GM18861 (cell line): ENCODE measurements around the gene CLDN24.

Experiments
- ATAC-seq: cut with Tn5 transposase; IDR thresholded peaks from one replicate; pipeline ENCODE4 v1.9.1; 2021; ENCODE audit not compliant: unreplicated experiment

The CLDN24 gene

DNA sequence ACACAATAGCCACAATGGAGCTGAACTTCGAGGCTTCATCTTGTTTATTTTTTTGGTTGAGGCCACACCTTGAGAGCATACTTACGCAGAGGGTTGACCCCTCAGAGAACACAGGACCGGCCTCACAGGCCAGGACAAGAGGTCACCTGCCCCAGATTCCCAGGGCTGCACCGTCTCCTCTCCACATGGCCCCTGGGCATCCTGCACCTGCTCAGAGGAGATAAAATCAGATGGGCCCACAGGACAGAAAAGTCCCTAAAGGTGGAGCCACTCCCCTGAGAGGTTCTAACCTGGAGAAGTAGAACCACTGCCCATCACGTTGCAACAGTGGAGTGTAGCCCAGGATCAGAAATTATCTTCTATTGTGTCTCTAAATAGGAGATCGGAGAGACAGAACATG lies 1.1 kb upstream of the CLDN24 start:
- ATAC-seq = no peak

DNA sequence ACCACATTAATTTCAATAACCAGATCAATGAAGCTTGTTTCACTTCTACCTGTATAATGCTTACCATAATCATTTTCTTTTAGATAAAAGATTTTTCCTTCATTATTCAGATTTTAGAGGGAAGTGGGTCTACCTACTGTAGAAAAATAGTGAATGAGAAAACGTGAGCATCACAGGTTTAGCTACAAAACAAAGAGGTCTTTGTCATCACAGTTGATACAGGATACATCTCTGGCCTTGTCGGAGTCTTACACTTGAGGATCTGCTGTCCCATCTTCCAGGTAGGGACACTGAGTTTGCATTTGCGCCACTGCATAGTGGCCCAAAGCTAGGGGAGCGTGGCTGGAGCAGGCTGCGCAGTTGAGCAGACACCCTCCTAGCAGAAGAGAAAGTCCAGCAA lies 710 bp downstream of the CLDN24 start:
- no peak for ATAC-seq

DNA sequence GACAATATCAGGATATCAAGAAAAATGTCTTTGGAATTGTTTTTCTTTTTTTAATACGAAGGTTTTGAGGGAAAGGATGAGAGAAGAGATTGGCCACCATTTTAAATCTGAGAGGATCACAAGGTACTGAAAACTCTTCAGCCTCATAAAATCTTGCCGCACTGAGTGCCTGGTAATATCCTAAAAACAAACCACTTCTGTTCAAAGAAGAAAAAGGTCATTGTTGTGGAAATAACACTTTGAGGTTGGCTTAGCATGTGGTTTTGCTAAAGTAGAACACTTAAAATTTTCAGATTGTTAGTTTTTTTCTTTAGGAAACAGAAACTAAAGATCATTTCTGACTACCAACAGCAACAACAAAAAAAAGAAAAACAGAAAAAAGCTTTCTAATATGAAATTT lies 1.1 kb downstream of the CLDN24 start:
- peak; percentile 66 for ATAC-seq

DNA sequence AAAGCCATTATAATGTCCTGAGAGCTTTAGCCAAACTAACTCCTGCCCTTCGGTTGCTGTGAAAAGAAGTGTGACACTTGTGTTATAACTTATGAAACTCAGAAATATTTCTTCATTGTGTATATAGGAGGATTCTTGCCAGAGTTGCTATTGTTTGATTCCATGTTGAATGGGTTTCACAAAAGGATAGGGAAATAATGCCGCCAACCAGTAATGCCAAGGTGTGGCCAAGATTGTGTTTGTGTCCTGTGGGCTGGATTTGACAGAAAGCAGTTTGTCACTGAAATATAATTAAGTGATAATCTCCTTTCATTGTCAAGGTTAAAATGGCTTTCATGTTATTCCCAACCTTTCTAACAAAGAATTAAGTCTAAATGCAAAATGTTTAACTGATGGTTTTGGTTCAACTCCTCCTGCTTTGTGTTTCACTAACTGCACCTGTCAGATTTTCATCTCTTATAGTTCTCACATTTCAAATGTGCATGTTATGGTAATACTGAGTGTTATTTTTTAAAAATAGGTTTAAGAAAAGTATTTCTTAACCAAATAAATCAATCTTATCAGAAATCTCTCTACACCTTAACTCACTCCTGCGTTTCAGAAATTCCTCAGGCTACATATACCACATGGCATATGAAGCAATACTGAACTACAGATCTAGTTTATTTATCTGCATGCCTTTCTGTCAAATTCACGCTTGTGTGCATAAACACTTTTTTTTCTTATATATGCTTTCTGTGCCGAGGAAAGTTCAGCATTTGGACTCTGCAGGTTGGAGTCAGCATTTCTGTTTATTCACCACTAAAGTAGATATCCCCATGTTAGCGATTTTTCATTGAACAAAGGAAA lies 1.8 kb downstream of the CLDN24 start, which contains the start of gene CLDN22:
TSS of gene CLDN22 (minus strand) at position 66 of the 849 bp plus-strand sequence. CDS start at position 8, 58 bp downstream.
- no peak for ATAC-seq

DNA sequence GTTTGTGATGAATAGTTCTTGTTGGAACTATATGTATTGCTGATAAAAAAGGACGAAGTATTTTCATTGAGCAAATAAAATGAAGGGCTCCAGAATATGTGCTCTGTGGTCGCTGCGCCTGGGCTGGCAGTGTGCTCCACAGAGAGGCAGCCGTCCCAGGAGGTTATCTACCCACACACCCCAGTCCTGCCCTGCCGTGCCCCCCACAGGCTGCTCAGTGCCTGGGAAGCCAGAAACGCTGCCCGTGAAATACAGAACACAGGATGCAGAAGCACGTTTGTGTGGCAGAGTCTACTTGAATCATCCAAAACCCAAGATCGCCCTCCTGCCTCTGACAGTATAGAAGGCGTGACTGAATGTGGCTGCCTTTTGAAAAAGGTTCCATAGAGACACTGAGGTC lies 3.6 kb downstream of the CLDN24 start:
- no peak for ATAC-seq

DNA sequence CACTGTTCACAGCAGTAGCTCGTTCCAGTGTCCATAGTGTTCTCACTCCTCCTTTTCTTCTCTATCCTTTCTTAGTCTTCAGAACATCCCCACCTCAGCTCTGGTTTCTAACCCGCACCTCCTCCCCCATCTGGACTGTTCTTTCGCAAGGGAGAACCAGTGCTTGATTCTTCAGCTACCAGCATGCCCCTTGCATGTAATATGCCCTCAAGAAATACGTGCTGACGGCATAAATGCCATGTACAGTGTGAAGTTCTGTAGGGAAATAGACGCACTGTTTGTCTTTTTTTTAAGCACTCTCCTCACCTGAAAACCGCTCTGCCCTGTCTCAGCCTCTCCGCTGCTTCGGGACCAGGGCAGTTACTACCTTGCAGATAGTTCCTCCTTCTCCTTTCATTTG lies 7.4 kb downstream of the CLDN24 start:
- no peak for ATAC-seq

DNA sequence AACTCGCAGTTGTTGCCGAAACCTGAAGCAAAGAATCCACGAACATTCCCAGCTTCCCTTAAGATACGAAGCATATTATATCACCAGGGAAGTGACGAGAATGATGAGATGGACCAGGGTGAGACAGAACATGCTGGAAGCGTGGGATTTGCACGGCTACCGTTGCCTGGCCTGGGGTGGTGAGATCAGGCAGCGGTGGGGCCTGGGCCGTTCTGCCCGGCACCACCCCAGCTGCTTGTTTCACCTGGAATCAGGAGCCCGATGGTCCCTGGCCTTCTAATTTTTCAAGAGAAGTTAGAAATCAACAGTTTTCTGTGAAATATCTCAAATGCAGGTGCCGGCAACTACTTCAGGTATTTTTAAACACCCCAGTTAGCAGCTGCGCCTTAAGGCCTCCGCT lies 7.9 kb downstream of the CLDN24 start:
- no peak for ATAC-seq

DNA sequence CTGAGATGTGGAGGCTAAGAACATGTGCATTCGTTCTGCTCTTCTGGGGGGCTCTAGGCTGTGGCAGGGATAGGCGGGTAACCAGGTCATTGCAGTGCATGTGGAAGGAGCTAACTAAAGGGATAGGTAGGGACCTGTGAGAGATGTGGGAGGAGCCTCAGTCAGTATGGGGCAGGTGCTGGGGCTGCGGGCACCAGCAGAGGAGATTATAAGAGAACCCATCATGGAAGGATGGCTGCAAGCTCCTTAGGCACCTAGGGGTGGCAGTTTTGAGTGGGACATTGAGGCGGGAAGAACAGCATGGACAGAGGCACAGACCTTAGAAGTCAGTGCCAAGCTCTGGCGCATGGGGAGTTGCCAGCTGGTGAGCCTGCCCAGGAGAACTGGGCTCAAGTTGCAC lies 9.4 kb downstream of the CLDN24 start:
- ATAC-seq = no peak

DNA sequence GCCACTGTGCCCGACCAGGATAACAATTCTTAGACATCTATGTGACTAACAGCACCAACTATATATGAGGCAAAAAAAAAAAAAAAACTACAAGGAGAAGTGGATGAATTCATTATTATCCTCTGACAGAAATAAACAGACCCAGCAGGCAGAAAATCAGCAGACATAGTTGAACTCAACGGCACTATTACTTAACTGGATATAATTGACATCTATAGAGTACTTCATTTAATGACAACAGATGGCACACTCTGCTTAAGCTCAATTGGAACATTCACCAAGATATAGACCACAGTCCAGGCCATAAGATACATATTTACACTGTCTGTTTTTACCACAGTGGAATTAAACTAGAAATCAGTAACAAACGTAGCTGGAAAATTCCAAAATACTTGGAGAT lies 15.4 kb downstream of the CLDN24 start:
- ATAC-seq = no peak

DNA sequence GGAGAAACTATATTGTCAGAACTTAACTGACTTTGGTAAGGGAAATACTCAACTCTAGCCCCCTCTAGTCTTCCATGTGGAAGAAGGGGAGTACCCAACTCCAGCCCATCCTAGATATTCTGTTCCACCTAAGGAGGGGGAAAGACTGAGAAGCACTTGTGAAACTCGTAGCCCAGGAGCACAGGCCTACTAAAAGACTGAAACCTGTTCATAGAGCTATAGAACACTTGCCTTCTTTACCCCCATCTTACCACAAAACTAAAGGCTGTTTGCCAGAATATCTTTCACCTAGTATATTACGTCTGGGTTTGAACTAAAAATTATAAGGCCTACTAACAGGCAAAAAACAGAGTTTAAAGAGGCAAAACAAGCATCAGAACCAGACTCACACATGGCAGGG lies 17.7 kb downstream of the CLDN24 start:
- ATAC-seq = peak; percentile 8

DNA sequence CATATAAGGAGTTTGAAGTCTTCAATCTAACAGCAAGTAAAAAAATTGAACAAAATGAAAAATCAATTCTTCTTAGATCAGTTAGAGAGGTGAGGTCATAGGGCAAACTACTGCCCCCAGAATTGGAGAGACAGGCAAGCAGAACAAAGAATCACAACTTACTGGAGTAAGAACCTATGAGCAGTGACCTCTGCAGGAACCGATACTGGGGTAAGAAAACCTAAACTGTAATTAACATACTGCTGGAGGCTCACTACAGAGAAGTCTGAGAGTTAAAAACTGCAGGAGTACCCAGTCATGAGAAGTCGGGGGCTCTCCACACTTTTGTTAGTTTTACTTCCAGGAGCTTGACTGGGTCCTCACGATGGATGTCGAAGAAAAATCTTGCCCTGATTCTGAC lies 18.2 kb downstream of the CLDN24 start:
- peak; percentile 59 for ATAC-seq

DNA sequence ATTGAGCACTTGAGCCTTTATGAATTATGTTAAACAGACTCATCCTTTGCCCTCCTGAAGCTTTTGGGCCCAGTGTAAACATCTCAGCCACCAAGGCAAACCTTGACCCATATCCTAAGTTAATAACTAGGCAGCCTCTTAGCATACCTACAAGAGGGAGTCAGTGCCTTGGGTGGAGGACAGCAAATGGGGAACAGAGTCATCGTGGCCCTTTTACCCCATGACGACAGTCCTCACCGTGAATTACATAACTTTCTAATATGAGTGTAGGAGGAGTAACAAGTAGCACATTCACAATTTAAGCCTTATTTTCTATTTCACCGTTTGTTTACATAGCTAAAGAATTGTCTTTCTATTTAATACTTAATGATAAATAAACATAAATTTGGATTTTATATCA lies 18.9 kb downstream of the CLDN24 start:
- no peak for ATAC-seq

DNA sequence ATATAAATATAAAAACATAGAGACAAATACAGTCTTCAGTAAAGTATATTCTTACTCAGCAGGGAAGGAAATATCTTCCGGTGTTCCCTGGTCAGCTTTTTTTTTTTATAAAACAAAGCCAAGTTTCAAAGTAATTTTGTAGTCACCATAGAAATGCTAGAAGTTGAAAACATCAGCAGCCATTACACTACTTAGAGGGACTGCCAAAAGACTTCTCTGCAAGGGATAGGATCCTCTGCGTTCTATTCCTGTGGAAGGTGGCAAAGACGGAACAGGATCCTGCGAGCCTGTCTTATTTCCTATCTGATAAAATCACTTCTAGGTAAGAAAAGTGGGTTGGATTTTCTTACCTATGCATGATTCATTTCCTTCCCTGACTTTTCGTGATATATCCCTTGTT lies 21.6 kb downstream of the CLDN24 start:
- ATAC-seq = no peak

DNA sequence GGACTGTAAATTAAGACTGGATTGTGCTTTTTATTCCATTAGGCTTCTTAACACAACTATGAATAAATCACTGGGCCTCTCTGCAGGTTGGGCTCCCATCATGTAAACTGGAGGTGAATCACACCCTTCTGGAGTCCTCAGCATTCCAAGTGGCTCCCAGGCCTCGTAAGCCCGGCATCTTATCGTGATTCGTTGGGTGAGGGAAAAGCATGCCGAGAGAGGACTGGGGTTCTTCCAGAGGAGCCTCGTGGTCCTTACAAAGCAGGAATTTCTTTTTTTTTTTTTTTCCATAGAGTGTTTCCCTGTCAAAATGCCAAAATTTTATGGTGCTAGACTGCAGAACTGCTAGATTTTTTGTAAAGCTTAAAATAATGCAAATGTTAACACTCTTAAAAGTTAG lies 22.2 kb downstream of the CLDN24 start:
- ATAC-seq = no peak

DNA sequence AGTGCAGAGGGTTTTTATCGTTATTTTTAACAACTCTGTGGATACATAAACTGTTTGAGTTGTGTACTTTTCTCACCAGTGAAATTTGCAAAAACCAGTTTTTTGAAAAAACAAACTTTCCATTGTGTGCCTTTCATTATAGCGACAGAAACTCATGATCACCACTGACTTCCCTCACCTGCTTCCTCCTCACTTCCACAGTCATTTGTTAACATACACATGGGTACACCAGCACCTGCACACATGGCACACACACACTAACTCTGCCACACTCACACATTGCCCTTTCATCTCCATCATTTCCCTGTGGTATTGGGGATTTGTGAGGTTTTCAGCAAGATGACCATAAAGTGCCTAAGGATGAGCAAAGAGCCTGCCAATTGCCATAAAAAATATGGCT lies 22.8 kb downstream of the CLDN24 start:
- peak; percentile 28 for ATAC-seq

DNA sequence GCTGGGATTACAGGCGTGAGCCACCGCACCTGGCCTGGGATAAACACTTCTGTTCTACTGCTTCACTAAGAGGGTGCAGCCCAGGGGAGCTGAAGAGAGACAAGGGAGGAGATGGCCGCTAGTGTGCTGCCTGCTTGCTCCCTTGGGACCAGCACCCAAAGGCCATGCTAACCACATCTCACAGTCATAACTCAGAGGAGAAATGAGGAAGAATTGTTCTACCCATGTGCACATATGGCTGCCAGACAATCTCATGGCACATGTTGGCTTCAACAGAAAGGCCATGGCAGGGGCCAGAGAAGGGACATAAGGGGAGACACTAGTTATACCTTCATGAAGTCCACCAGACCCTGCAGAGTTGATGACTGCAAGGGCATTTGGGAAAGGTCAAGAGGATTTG lies 24.6 kb downstream of the CLDN24 start:
- peak; percentile 92 for ATAC-seq

DNA sequence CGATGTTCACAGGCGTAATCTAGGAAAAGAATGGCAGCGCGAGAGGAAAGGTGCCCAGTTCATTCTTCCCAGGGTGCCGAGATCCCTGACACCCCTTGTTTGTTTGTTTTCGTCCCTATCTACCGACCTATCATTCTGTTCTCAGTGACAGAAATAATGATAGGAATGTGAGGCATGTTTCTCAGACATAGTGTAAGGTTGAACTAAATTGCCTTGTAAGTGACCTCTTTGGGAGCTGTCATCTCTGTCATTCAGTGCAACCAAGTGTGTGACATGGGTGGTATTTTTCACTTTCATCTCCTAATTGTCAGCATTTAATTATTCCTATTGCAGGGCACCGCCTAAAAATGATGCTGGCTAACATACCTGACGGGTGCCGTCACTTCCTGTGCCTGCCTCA lies 26.5 kb downstream of the CLDN24 start:
- no peak for ATAC-seq

DNA sequence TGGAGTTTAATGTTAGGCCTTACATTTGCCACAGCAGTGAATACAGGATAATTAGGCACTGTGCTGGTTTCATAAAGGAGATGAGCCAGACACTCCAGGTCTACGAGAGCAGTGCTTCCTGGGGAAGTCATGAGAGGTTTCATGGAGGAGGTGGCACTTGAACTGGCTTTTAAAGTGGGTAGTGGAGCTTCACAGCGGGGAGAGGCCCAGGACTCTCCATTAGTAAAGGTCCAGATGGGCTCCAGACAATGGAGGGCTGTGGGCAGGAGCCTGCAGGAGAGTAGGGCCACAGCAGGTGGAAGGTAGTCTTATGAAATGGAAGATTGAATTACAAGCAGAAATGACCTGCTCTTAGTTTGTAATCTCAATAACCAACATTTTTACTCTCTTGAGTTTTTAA lies 31.2 kb downstream of the CLDN24 start:
- no peak for ATAC-seq

DNA sequence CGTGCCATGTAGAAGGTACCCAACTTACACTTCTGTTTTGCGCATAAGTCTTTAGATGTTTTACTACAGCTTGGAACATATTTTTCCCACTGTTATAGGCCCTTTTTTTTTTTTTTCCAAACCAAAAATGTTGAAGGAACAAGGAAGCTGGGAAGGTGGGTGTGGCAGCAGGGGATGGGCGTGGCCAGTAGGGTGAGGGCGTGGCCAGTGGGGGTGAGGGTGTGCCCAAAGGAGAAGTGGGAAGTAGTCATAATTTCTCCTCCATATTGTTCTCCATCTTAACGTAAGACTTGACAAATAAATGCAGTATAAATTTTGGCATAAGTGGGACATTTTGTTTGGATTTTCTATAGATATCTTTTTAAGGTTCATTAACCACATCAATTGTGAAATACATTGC lies 32.5 kb downstream of the CLDN24 start:
- no peak for ATAC-seq

DNA sequence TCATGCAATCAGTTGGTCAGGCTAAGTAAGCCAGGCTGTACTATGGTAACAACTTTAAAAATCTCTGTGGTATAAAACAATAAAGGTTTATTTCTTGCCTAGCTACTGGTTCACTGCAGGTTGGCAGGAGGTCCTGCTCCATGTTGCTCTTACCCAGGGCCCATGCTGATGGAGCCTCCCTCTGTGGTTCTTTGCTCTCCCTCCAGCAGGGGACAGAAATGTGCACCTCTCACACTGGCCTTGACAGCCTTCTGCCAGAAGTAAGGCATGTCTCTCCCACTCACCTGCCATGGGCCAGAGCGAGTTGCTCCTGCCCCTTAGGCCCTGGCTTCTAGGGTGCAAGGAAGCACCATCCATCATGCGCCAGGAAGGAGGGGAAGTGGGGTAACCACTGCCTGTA lies 33.3 kb downstream of the CLDN24 start:
- ATAC-seq = no peak

DNA sequence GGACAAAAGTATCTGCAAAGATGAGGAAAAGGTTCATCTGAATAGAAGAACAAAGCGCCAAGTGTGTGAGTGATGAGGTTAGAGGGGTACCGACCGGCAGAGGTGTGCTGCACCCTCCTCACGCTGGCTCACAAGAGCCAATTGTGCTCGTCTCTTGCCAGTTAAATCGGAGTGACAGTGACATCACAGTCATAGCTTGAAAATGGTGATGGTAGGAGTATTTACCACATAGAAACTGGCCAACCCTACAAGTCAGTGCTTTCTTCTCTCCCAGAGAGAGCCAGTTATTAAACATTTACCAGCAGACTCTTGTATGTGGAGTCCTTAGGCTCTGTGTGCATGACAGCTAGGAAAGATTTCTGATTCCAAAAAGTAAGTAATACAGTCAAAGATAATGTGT lies 34.5 kb downstream of the CLDN24 start:
- peak; percentile 82 for ATAC-seq

DNA sequence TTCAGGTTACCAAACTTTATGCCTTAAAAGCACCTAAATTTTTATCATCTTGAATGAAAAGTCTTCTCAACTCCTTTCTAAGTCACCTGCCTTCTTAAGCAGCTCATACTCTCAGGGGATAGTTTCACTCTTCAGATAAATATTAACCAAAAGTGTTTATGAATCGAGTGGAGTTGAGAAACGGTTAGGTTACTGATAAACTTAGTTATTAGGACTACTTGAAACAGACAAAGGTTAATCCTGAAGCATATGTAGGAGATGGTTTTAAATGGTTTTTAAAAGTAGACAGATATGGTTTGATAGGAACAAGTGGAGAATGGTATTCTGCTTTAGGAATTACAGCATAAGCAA lies 34.9 kb downstream of the CLDN24 start:
- peak; percentile 83 for ATAC-seq
